Neural progenitor cell (in vitro differentiated cells): Measurements from ENCODE around the gene PRKCSH. TPM values are rescaled to one million over a fixed set of nuclear protein-coding genes. Genes with fewer than 3 reads are reported as not detected.

ENCODE experiments used
- DNase-seq: peaks from one replicate; pipeline ENCODE4 v3.0.0-alpha.2; 2016; ENCODE audit warnings: low spot score
- H2AFZ ChIP-seq: fragments of 200-600 bp; sonication (generic); replicated peaks from 2 replicates; pipeline ENCODE4 v1.6.1; 2016; ENCODE audit warnings: antibody characterized with exemption
- H3F3A ChIP-seq: fragments of 200-600 bp; sonication (generic); 2 replicates; pipeline ENCODE4 v1.6.1; 2016; ENCODE audit warnings: antibody characterized with exemption, low read depth
- H3K27ac ChIP-seq: fragments of 200-600 bp; sonication (generic); 2 replicates; pipeline ENCODE4 v1.5.1; 2016; ENCODE audit warnings: mild to moderate bottlenecking
- H3K27me3 ChIP-seq: fragments of 200-600 bp; sonication (generic); 2 replicates; pipeline ENCODE4 v1.6.1; 2016; ENCODE audit warnings: mild to moderate bottlenecking, moderate library complexity
- H3K36me3 ChIP-seq: fragments of 200-600 bp; sonication (generic); 2 replicates; pipeline ENCODE4 v1.5.1; 2016
- H3K4me1 ChIP-seq: fragments of 200-600 bp; sonication (generic); 2 replicates; pipeline ENCODE4 v1.6.1; 2016; ENCODE audit warnings: mixed run types
- H3K4me2 ChIP-seq: fragments of 200-600 bp; sonication (generic); 2 replicates; pipeline ENCODE4 v1.6.1; 2016
- H3K4me3 ChIP-seq: fragments of 200-600 bp; sonication (generic); 2 replicates; pipeline ENCODE4 v1.5.1; 2016
- H3K79me2 ChIP-seq: fragments of 200-600 bp; sonication (generic); 2 replicates; pipeline ENCODE4 v1.6.1; 2016; ENCODE audit warnings: low read depth
- H3K9ac ChIP-seq: fragments of 200-600 bp; sonication (generic); 2 replicates; pipeline ENCODE4 v1.6.1; 2016
- H3K9me3 ChIP-seq: fragments of 200-600 bp; sonication (generic); 2 replicates; pipeline ENCODE4 v1.5.1; 2016; ENCODE audit warnings: low read depth
- H4K20me1 ChIP-seq: fragments of 200-600 bp; sonication (generic); 2 replicates; pipeline ENCODE4 v1.6.1; 2016; ENCODE audit warnings: low read depth
- H3K27ac Mint-ChIP-seq: 3 replicates; pipeline ENCODE4 v1.8.0; 2021; ENCODE audit warnings: mixed read lengths
- H3K27me3 Mint-ChIP-seq: 2 replicates; pipeline ENCODE4 v1.8.0; 2022; ENCODE audit warnings: low read depth, mild to moderate bottlenecking, inconsistent platforms, moderate library complexity, mixed read lengths; ENCODE audit not compliant: insufficient read depth
- H3K36me3 Mint-ChIP-seq: 3 replicates; pipeline ENCODE4 v1.8.0; 2021; ENCODE audit warnings: mixed read lengths
- H3K4me1 Mint-ChIP-seq: 3 replicates; pipeline ENCODE4 v1.8.0; 2021; ENCODE audit warnings: mixed read lengths
- H3K4me3 Mint-ChIP-seq: 3 replicates; pipeline ENCODE4 v1.8.0; 2021; ENCODE audit warnings: mild to moderate bottlenecking, moderate library complexity, mixed read lengths
- H3K9me3 Mint-ChIP-seq: 3 replicates; pipeline ENCODE4 v1.8.0; 2020; ENCODE audit warnings: mixed read lengths
- CTCF ChIP-seq: fragments of 200-600 bp; sonication (generic); IDR thresholded peaks from 2 replicates; pipeline ENCODE4 v1.5.1; 2017; ENCODE audit warnings: antibody characterized with exemption, mild to moderate bottlenecking
- EZH2 ChIP-seq: fragments of 200-600 bp; sonication (generic); IDR thresholded peaks from 2 replicates; pipeline ENCODE4 v1.6.1; 2017; ENCODE audit warnings: antibody characterized with exemption, mild to moderate bottlenecking, moderate library complexity
- EZH2phosphoT487 ChIP-seq: fragments of 200-600 bp; sonication (generic); IDR thresholded peaks from 2 replicates; pipeline ENCODE4 v1.6.1; 2017; ENCODE audit warnings: antibody characterized with exemption
- microRNA-seq: library from miRNA; unstranded; fragments of <30 nt; microRNA quantifications from one replicate; pipeline ENCODE4, GENCODE V29; 2016
- small RNA-seq: library from RNA; depleted of rRNA; stranded (forward); fragments of <200 nt; gene quantifications from one replicate; pipeline ENCODE3, GENCODE V24; 2015
- total RNA-seq: library from RNA; depleted of rRNA; stranded (reverse); fragments of >200 nt; gene quantifications from 2 replicates; pipeline ENCODE4 v1.2.3, GENCODE V29; 2015; ENCODE audit warnings: low replicate concordance

Gene PRKCSH
- total RNA-seq, 1 donor from 2014 or later: 53.6 TPM

DNA sequence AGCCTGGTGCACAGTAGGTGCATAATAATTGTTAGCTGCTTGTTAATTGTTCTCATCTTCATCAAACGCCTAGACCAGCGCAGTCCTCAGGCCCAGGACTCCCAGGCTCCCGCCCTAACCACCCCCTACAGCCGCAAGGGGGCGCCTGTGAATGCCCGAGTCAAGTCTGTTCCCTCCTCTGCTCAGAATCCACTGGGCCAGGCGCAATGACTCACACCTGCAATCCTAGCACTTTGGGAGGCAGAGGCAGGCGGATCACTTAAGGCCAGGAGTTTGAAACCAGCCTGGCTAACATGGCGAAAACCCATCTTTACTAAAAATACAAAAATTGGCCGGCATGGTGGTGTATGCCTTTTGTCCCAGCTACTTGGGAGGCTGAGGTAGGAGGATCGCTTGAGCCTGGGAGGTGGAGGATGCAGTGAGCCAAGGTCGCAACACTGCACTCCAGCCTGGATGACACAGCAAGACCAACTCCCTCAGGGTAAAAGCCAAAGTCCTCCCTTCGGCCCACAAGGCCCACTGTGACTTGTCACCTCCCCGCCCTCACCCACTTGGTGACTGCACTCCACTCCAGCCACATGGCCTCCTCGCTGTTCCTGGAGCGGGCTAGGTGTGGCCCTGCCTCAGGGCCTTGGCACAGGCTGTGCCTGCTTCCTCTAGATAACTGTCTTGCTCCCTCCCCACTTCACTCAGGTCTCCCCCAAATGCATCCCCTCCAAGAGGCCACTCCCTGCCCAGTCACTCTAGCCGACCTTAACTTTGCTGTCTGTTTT lies 61.1 kb downstream of the PRKCSH start:
- Histone ChIP-seq H3K9me3 (no peaks in the 10 kb centered on the region), H3F3A (no peaks in the 10 kb centered on the region), H3K27ac (no peak overlapping the region), H3K4me2 (no peak overlapping the region), H4K20me1 (peaks cover 3% of the 10 kb centered on the region), H3K36me3 (no peaks in the 10 kb centered on the region), H3K9ac (no peak overlapping the region), H2AFZ (no peak overlapping the region), H3K27me3 (no peaks in the 10 kb centered on the region), H3K4me1 (no peaks in the 10 kb centered on the region), H3K4me3 (no peak overlapping the region), H3K79me2 (no peaks in the 10 kb centered on the region)
- peak; percentile 80 for DNase-seq
- TF ChIP-seq EZH2: no peak
- TF ChIP-seq CTCF: peak; percentile 76
- H3K9me3 Mint-ChIP-seq: no peaks in the 10 kb centered on the region
- H3K27ac Mint-ChIP-seq: peak overlapping the region; percentile 43
- H3K4me1 Mint-ChIP-seq: peaks cover 2% of the 10 kb centered on the region
- peaks cover 2% of the 10 kb centered on the region for H3K27me3 Mint-ChIP-seq
- H3K36me3 Mint-ChIP-seq: peaks cover 7% of the 10 kb centered on the region
- H3K4me3 Mint-ChIP-seq: no peak overlapping the region

GRCh38 chr19:11499220-11499726 lies 63.8 kb downstream of the PRKCSH start:
- Histone ChIP-seq H3K4me2 (no peak overlapping the region), H3K4me3 (no peak overlapping the region), H3F3A (no peaks in the 10 kb centered on the region), H3K27me3 (no peaks in the 10 kb centered on the region), H3K27ac (no peak overlapping the region), H3K9me3 (no peaks in the 10 kb centered on the region), H3K9ac (no peak overlapping the region), H3K36me3 (no peaks in the 10 kb centered on the region), H3K4me1 (no peaks in the 10 kb centered on the region), H4K20me1 (peaks cover 3% of the 10 kb centered on the region), H2AFZ (no peak overlapping the region), H3K79me2 (peaks cover 12% of the 10 kb centered on the region)
- Mint-ChIP-seq H3K4me1 (peaks cover 3% of the 10 kb centered on the region), H3K36me3 (peaks cover 10% of the 10 kb centered on the region), H3K4me3 (no peak overlapping the region), H3K27ac (no peak overlapping the region), H3K27me3 (peaks cover 2% of the 10 kb centered on the region), H3K9me3 (no peaks in the 10 kb centered on the region)
- TF ChIP-seq EZH2phosphoT487 (no peak), EZH2 (no peak), CTCF (no peak)
- no peak for DNase-seq

DNA sequence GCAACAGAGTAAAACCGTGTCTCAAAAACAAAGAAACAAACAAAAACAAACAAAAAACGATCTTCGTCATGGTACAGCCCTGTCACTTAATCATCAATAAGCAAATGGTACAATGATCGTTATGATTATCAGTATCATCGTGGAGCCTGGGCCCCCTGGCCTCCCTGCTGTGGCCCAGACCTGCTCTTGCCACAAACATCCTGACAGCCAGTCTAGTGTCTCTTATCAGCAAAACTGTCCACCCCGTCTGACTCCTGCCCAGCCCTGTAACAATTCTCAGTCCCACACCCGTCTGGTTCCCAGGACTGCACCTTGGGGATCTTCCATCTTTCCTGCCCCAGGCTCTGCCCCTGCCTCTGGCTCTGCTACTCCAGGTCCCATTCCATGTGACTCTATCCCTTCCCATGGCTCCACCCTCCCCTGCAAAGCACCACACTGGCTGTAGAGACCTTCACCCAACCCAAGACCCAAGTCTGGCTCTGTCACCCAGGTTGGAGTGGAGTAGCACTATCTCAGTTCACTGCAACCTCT lies 64.5 kb downstream of the PRKCSH start:
- no peaks in the 10 kb centered on the region for H3K9me3 ChIP-seq
- Mint-ChIP-seq H3K36me3 (peaks cover 10% of the 10 kb centered on the region), H3K4me3 (no peak overlapping the region), H3K4me1 (peaks cover 10% of the 10 kb centered on the region), H3K27ac (no peak overlapping the region), H3K9me3 (no peaks in the 10 kb centered on the region), H3K27me3 (peaks cover 6% of the 10 kb centered on the region)
- H3K4me1 ChIP-seq: no peaks in the 10 kb centered on the region
- H3K9ac ChIP-seq: no peak overlapping the region
- H3K27me3 ChIP-seq: no peaks in the 10 kb centered on the region
- peaks cover 5% of the 10 kb centered on the region for H3F3A ChIP-seq
- H4K20me1 ChIP-seq: peaks cover 3% of the 10 kb centered on the region
- DNase-seq: no peak
- H3K79me2 ChIP-seq: peaks cover 18% of the 10 kb centered on the region
- H2AFZ ChIP-seq: no peak overlapping the region
- H3K27ac ChIP-seq: no peak overlapping the region
- TF ChIP-seq EZH2phosphoT487 (no peak), EZH2 (no peak), CTCF (no peak)
- H3K4me3 ChIP-seq: no peak overlapping the region
- H3K4me2 ChIP-seq: no peak overlapping the region
- H3K36me3 ChIP-seq: no peaks in the 10 kb centered on the region

Small RNA genes within 50 kb of the gene (microRNA-seq; reads per million reads assigned to microRNA genes)
- not detected for gene MIR7974

Small RNA genes within 50 kb of the gene (small RNA-seq; reads per million reads assigned to genes)
- 3.5 reads per million, percentile 92 among the genes with 10 or more reads in this experiment for gene MIR7974
- gene RF00019: not detected

Other genes with a start within 250 kb of the PRKCSH start
- 17.5 and 35.4 TPM in 2 replicates for gene KANK2, start 238.1 kb upstream of the PRKCSH start, total RNA-seq
- gene ANGPTL8, start 196.0 kb upstream of the PRKCSH start, total RNA-seq: not detected in 2 replicates
- 10.0 and 27.5 TPM in 2 replicates for gene DOCK6, start 173.1 kb upstream of the PRKCSH start, total RNA-seq
- not detected in 2 replicates for gene TSPAN16, start 139.5 kb upstream of the PRKCSH start, total RNA-seq
- 5.5 and 8.5 TPM in 2 replicates for gene RAB3D, start 96.0 kb upstream of the PRKCSH start, total RNA-seq
- gene TMEM205, start 89.4 kb upstream of the PRKCSH start, total RNA-seq: 57.0 and 77.1 TPM in 2 replicates
- 1.8 and 4.4 TPM in 2 replicates for gene CCDC159, start 89.1 kb upstream of the PRKCSH start, total RNA-seq
- 0.80 and 3.1 TPM in 2 replicates for gene PLPPR2, start 80.2 kb upstream of the PRKCSH start, total RNA-seq
- 1.0 and 1.5 TPM in 2 replicates for gene SWSAP1, start 61.0 kb upstream of the PRKCSH start, total RNA-seq
- 6.5 and 7.3 TPM in 2 replicates for gene EPOR, start 51.3 kb upstream of the PRKCSH start, total RNA-seq
- 0.49 and 4.7 TPM in 2 replicates for gene RGL3, start 16.3 kb upstream of the PRKCSH start, total RNA-seq
- gene ODAD3, start 514 bp upstream of the PRKCSH start, total RNA-seq: 0.47 and 1.5 TPM in 2 replicates
- 0.15 TPM in 1 of 2 replicates, not detected in the other for gene ELAVL3, start 45.4 kb downstream of the PRKCSH start, total RNA-seq
- 3.4 and 15.8 TPM in 2 replicates for gene ZNF653, start 70.2 kb downstream of the PRKCSH start, total RNA-seq
- gene ECSIT, start 93.5 kb downstream of the PRKCSH start, total RNA-seq: 9.4 and 29.0 TPM in 2 replicates
- gene CNN1, start 103.2 kb downstream of the PRKCSH start, total RNA-seq: 7.0 and 7.2 TPM in 2 replicates
- gene ELOF1, start 123.6 kb downstream of the PRKCSH start, total RNA-seq: 26.9 and 40.0 TPM in 2 replicates
- 0.11 and 0.90 TPM in 2 replicates for gene ACP5, start 142.0 kb downstream of the PRKCSH start, total RNA-seq
- 37.7 and 38.5 TPM in 2 replicates for gene ZNF627, start 161.8 kb downstream of the PRKCSH start, total RNA-seq